Right renal pelvis (tissue), 4 donors: ENCODE data around the gene GTF2E1. TPM values are rescaled to one million over a fixed set of nuclear protein-coding genes. Genes with fewer than 3 reads are reported as not detected.

Experiments
- DNase-seq, 4 donors: peaks; one replicate each; pipeline ENCODE4 v3.0.0-alpha.2; 2013; ENCODE audit warnings: low read depth in 4 of 4, low spot score in 3 of 4, missing footprints in 1 of 4
- polyA plus RNA-seq, 4 donors: library from polyadenylated mRNA; unstranded; fragments of 120-200 nt; gene quantifications; one replicate each; pipeline ENCODE4 v1.2.1, GENCODE V29; 2013; ENCODE audit not compliant: insufficient read length in 4 of 4

The GTF2E1 gene
- polyA plus RNA-seq, 4 donors, result 12.7 to 17.0 (median 15.5) TPM

- DNase-seq, result no peak
Measured at GRCh38 chr3:120796976-120797375, 54.4 kb downstream of the GTF2E1 start.

GRCh38 chr3:120797857-120798256 is 55.3 kb downstream of the GTF2E1 start:
- no peak for DNase-seq

- DNase-seq, result no peak
Measured at GRCh38 chr3:120798346-120798745, 55.8 kb downstream of the GTF2E1 start.

- no peak for DNase-seq
Measured at GRCh38 chr3:120800625-120801024, 58.1 kb downstream of the GTF2E1 start.

- no peak for DNase-seq
Measured at GRCh38 chr3:120801484-120801883, 58.9 kb downstream of the GTF2E1 start.

- DNase-seq, result no peak
Measured at GRCh38 chr3:120802916-120803315, 60.4 kb downstream of the GTF2E1 start.

GRCh38 chr3:120816728-120817127 is 74.2 kb downstream of the GTF2E1 start:
- no peak for DNase-seq

- DNase-seq, result peak in 1 of 4 donors; percentile 7
Measured at GRCh38 chr3:120820748-120821147, 78.2 kb downstream of the GTF2E1 start.

GRCh38 chr3:120821426-120821825 is 78.9 kb downstream of the GTF2E1 start:
- DNase-seq, result no peak

- DNase-seq, result no peak
Measured at GRCh38 chr3:120823156-120823555, 80.6 kb downstream of the GTF2E1 start.

GRCh38 chr3:120824613-120825012 is 82.1 kb downstream of the GTF2E1 start:
- DNase-seq, result no peak

- no peak for DNase-seq
Measured at GRCh38 chr3:120828796-120829195, 86.3 kb downstream of the GTF2E1 start.

GRCh38 chr3:120831066-120831465 is 88.5 kb downstream of the GTF2E1 start:
- no peak for DNase-seq

Other genes starting within 250 kb of the GTF2E1 start
- 100 to 1,000 TPM; 194 to 217 (median 211) TPM for gene NDUFB4, start 146.4 kb upstream of the GTF2E1 start, polyA plus RNA-seq
- gene HGD, start 60.5 kb upstream of the GTF2E1 start, polyA plus RNA-seq, result 10 to 100 TPM; 71.6 to 92.9 (median 75.8) TPM
- gene RABL3, start 228 bp upstream of the GTF2E1 start, polyA plus RNA-seq, result 10 to 100 TPM; 27.7 to 36.8 (median 32.5) TPM
- gene STXBP5L, start 165.5 kb downstream of the GTF2E1 start, polyA plus RNA-seq, result under 1 TPM; 0.16 to 0.56 (median 0.21) TPM